TTC549 (cell line): ENCODE results near the gene COX6B2.

ENCODE experiments used
- FAIRE-seq: peaks from 2 replicates; lab custom pipeline; 2012; peaks lifted over from hg19 to GRCh38; lab: Jason Lieb, UNC

COX6B2 gene

GRCh38 chr19:55383279-55384130, 29.0 kb upstream of the COX6B2 start:
- FAIRE-seq: no peak

DNA sequence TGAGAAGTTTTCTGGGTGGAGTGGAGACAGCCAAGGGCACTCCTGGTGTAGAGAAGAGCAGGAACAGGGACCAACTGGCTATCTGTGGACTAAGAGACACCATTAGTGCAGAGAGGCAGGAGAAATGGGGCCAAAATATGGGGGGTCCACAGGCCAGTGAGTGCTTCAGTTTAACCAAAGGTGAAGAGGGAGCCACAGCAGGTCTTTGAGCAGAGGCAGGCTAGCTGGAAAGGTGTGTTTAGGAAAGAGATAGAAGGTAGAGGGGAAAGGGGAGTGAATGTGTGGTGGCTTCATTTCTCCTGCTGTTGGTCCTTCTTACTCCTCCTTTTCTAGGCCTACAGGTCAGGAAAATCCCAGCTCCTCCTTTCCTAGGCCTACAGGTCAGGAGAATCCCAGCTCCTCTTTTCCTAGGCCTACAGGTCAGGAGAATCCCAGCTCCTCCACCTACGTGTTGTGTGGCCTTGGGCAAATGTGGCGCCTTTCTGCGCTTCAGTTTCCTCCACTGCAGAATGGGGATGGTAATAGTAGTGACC, 28.1 kb upstream of the COX6B2 start:
- FAIRE-seq: no peak

- FAIRE-seq: no peak
These were observed 27.5 kb upstream of the COX6B2 start for GRCh38 chr19:55382013-55382412.

- FAIRE-seq: no peak
These were observed 24.7 kb upstream of the COX6B2 start for GRCh38 chr19:55379174-55379573.

DNA sequence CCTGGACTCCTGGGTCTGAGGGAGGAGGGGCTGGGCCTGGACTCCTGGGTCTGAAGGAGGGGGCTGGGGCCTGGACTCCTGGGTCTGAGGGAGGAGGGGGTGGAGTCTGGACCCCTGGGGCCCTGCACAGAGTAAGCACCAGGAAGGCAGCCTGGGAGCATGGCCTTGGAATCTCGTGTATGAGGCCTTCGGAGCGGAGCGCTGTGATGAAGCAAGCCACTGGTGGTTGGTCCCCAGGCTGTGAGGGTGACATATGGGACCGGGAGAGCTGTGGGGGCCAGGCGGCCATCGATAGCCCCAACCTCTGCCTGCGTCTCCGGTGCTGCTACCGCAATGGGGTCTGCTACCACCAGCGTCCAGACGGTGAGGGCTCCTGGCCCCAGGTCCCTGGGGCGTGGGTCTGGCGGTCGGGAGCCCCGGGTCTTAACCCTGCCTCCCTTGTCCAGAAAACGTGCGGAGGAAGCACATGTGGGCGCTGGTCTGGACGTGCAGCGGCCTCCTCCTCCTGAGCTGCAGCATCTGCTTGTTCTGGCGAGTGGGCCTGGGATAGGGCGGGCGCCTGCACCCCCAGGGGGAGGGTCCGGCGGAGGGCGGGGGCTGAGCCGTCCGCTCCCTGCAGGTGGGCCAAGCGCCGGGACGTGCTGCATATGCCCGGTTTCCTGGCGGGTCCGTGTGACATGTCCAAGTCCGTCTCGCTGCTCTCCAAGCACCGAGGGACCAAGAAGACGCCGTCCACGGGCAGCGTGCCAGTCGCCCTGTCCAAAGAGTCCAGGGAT, 23.0 kb upstream of the COX6B2 start:
- no peak for FAIRE-seq

DNA sequence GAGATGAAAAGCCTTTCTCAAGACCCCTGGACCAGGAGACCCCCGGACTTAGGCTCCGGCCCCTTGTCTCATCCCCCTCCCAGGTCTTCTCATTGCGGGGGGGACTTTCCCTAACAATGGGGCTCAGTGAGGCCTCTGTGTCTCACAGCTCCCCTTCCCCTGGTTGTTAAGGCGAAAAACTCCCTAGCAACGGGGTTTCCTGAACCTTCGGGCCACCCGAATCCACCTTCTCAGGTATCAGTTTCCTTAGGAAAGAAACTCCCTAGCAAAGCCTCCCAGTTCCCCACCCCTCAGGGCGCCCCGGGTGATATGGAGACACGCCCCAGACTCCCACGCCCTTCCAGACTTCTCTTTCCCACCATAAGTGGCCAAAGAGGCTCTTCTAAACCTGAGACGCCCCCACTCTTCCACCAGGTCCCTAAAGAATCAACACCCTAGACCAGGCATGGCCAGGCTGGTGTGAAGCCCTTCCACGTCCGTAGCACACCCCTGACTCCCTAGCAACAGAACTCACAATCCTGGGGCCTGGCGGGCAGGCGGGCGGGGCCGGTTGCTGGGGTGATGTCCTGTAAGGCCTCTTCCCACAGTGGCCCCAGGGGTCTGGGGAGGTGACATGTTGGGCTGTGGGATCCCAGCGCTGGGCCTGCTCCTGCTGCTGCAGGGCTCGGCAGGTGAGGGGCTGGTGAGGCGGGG, 21.9 kb upstream of the COX6B2 start, which contains the start of gene TMEM190:
TMEM190 (plus strand) TSS at position 586 of the 693 bp plus-strand sequence; CDS start at position 614, 28 bp downstream.
- no peak for FAIRE-seq

GRCh38 chr19:55373993-55374757, 19.7 kb upstream of the COX6B2 start:
- no peak for FAIRE-seq

DNA sequence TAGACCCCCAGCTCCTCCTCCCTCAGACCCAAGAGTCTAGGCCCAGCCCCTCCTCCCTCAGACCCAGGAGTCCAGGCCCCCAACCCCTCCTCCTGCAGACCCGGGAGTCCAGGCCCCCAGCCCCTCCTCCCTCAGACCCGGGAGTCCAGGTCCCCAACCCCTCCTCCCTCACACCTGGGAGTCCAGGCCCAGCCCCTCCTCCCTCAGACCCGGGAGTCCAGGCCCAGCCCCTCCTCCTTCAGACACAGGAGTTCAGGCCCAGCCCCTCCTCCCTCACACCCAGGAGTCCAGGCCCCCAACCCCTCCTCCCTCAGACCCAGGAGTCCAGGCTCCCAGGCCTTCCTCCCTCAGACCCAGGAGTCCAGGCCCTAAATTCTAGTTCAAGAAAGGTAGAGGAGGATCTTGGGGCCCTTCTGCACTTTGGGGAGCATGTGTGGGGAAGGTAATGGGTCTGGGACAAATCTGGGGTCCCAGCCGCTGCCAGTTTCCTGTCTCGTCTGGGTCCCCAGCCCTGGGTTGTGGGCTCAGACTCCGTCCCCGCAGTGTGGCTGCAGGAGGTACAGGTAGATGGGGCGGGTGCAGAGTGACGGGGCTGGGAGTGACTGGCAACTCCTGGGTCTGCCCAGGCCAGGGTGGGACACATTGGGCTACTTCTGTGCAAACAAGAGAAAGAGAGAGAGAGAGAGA, 18.9 kb upstream of the COX6B2 start:
- no peak for FAIRE-seq

DNA sequence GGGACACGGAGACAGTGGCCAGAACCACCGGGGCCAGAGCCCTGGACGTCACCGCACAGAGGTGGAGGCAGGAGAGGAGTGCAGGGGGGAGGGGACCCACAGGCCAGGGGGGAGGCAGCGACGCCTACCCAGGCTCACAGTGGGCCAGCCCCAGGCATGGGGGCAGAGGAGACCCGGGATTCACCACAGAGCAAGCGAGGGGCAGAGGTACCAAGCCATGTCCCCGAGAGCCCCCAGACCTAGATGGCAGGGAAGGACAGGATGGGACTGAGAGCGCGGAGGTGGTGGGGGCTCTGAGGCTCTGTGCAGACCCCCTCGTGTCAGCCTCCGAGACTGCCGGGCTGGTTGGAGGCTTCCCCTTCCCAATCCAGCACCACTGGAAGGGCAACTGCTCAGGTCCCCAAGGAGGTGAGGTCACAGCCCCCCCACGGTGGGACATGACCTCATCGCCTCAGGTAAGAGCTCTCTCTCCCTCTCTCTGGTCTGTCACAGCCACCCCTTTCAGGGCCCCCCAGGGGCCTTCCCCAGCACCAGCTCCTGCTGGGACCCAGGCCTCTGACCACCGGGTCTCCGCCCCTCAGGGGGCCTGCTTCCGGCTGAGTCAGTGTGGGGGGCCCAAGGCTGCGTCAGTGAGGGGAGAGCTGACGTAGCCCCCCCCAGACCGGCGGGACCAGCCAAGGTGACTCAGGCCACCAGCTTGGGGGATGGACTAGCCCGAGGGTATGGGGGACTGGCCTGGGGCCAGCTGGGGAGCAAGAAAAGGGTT, 18.0 kb upstream of the COX6B2 start:
- no peak for FAIRE-seq

DNA sequence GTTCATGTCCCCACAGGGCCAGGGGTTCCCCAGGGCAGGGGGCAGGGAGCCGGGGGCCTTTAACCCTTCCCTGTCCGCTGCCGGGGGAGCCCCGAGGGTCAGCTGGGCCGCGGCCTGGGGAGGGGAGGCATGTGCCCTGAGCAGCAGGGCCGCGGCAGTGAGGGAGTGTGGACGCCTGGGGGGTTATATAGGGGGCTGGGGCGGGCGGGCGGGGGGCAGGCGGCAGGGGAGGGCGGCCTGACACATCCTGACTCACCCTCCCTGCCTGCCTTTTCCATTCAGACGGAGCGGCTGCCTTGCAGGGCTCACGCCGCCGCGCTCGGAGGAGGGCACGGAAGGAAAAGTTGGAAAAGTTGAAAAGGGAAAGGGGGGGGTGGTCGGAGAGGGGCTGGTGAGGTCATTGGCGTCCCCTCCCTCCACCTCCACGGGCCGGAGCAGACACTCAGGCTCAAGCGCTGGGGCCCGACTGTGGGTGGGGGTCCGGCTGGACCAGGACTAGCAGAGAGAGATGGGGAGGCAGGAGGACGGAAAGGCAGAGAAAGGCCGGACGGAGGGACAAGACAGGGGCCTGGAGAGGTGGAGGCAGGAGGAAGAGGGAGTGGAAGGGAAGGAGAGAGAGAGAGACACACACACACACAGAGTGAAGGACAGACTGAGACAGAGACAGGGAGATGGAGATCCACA, 15.9 kb upstream of the COX6B2 start, which contains the start of gene IL11:
IL11 (minus strand) TSS at position 159 of the 684 bp plus-strand sequence; CDS start at position 6, 153 bp downstream.
- FAIRE-seq: no peak

DNA sequence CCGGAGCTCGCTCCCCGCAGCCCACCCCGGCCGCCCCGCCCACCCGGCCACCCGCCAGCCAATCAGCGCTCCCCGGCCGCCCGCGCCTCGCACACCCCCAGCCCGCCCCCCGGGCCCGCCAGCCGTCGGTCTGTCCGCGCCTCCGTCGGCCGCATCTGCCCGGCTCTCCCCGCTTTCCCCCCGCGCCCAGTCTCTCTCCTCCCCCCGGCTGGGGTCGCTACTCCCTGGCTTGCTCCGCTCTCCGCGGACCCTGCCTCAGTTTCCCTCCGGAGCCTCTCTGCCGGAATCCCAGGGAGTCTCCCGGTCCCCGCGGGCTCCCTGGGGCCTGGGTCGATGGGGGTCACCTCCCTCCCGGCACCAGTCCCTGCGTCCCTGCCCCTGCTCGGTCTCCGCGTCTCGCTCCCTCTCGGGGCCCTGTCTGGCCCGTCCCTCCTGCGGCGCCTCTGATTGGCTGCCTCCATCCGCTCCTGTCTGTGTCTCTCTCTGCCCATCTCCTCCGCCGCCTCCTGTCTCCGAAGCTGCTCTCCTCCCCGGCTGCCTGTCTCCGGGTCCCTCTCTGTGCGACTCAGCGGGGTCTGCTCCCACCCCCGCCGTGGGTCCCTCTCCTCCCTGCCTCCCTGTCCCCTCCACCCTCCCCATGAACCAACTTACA, 15.3 kb upstream of the COX6B2 start:
- no peak for FAIRE-seq

GRCh38 chr19:55368701-55369563, 14.4 kb upstream of the COX6B2 start:
- FAIRE-seq: no peak

DNA sequence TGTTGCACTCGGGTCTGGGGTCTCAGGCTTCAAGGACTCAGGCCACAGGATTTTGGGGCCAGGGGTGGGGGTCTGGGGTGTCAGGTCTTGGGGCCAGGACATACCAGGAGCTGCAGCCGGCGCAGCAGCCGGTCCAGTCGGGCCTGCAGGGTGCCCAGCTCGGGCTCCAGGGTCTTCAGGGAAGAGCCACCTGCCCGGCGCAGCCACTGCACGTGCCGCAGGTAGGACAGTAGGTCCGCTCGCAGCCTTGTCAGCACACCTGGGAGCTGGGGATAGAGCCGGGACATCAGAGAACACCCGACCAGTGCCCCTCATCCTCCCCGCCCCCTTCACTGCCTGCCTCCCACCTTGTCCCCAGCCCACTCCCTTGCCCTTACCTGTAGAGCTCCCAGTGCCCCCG, 13.6 kb upstream of the COX6B2 start:
- FAIRE-seq: no peak

DNA sequence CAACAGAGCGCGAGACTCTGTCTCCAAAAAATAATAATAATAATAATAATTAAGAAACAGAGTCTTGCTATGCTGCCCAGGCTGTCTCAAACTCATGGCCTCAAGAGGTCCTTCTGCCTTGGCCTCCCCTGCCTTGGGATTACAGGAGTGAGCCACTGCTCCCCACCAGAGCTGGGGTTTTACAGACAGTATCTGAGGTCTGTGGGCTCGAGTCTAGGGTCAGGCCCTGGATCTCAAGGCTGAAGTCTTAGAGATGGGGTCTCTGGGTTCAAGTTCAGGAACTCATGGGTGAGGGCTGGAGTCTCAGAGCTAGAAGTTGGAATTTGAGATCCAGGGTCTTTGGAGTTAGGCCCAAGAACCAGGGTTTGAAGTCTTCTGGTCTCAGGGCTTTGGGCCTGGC, 12.3 kb upstream of the COX6B2 start:
- no peak for FAIRE-seq

- no peak for FAIRE-seq
These were observed 11.4 kb upstream of the COX6B2 start for GRCh38 chr19:55365964-55366363.

GRCh38 chr19:55365245-55365644, 10.7 kb upstream of the COX6B2 start:
- FAIRE-seq: no peak

- no peak for FAIRE-seq
These were observed 8.6 kb upstream of the COX6B2 start, which contains the start of gene GARIN5B for GRCh38 chr19:55362990-55363716. Gene GARIN5B (minus strand): TSS chr19:55363260. CDS start chr19:55363066, 194 bp downstream.
